ENCODE data around the gene TBC1D9B.

- TF ChIP-seq CTCF (IDR thresholded peaks at IDR 0.05; ENCODE audit: low read depth, low read length) (no peak), EZH2phosphoT487 (IDR thresholded peaks at IDR 0.05; ENCODE audit: low read depth) (no peak)
Observed at GRCh38 chr5:179840321-179840720, 67.4 kb downstream of the TBC1D9B start.
